Pancreas (tissue), 10 donors: Measurements from ENCODE around the gene SCN11A. TPM values are rescaled to one million over a fixed set of nuclear protein-coding genes. Genes with fewer than 3 reads are reported as not detected.

Experiments
- ATAC-seq, 4 donors: fragments of 200-7000 bp; cut with Tn5 transposase; one replicate each; pipeline versions ENCODE4 v1.8.0 to v1.9.1; 2020; ENCODE audit warnings: mild to moderate bottlenecking in 4 of 4, moderate library complexity in 4 of 4
- DNase-seq, 6 donors: peaks; one replicate each; pipeline ENCODE4 v3.0.0-alpha.2; 2020
- FAIRE-seq: peaks from 2 replicates; lab custom pipeline; 2012; peaks lifted over from hg19 to GRCh38; lab: Jason Lieb, UNC
- H3K27ac ChIP-seq, 4 donors: fragments of 200-600 bp; sonication (generic); 1 replicate in 3 of 4; 2 replicates in 1 of 4; pipeline versions ENCODE4 v1.5.0 to v1.8.0; 2020
- H3K27me3 ChIP-seq, 4 donors: fragments of 200-600 bp; one replicate each; pipeline ENCODE4 v1.8.0; 2021
- H3K36me3 ChIP-seq, 3 donors: fragments of 200-600 bp; sonication (generic) in 1 of 3; one replicate each; pipeline versions ENCODE4 v1.5.0 to v1.8.0; 2020 to 2021
- H3K4me1 ChIP-seq, 3 donors: fragments of 200-600 bp; one replicate each; pipeline ENCODE4 v1.8.0; 2021
- H3K4me3 ChIP-seq, 4 donors: fragments of 200-600 bp; sonication (generic) in 2 of 4; one replicate each; pipeline versions ENCODE4 v1.5.0 to v1.8.0; 2020 to 2021
- H3K9me3 ChIP-seq, 4 donors: fragments of 200-600 bp; one replicate each; pipeline ENCODE4 v1.8.0; 2021
- WGBS, 2 donors: extraction: QIAGEN DNeasy Blood & Tissue Kit; methylation state at CpG; one replicate each; pipeline ENCODE4 v1.1.7; 2013; 5-methylcytosine and 5-hydroxymethylcytosine counted together
- intact Hi-C, 3 donors: fragments of 100-400 bp; cut with DNase I; formaldehyde crosslinking; loops; one replicate each; pipeline versions ENCODE4 v1.11.1 to v1.14.2; 2022
- polyA plus RNA-seq, 2 donors: library from polyadenylated mRNA; stranded (reverse); fragments of 200-250 nt; gene quantifications; one replicate each; pipeline ENCODE4 v1.2.3, GENCODE V29; 2013
- total RNA-seq, 6 donors: library from RNA; stranded (reverse); fragmentation: NEBNext Ultra II Directional in 4 of 6; extraction: Animal tissue kit (Norgen Biotek cat#: 25700) in 4 of 6; gene quantifications; one replicate each; pipeline versions ENCODE4 v1.2.1 to v1.2.4, GENCODE V29; 2021 to 2023
- TF ChIP-seq, protein P1 (sequence below), 4 donors: fragments of 200-600 bp; sonication (generic) in 3 of 4; IDR thresholded peaks; one replicate each; pipeline versions ENCODE4 v1.5.0 to v1.8.0; 2021; ENCODE audit warnings: antibody characterized with exemption in 4 of 4
- donor health status: healthy with polysubstance abuse.
- donor health status: DM: no; HTN: no; CAD: no; lungs with moderate emphysema.
- donor health status: DM: no; HTN: no; CAD: no.
- donor health status: control.
- donor health status: control.
- donor health status: Bipolar disorder and iron deficiency.
- donor health status: DM: yes; HTN: yes; CAD: no.
- donor health status: DM: no; HTN: no; CAD: no.
- donor health status: DM: no; HTN: no; CAD: no.
- donor health status: DM: yes; HTN: yes; CAD: no.

The SCN11A gene
- total and polyA plus RNA-seq, 8 donors = 0.03 to 0.16 (median 0.04) TPM; not detected in 1

DNA sequence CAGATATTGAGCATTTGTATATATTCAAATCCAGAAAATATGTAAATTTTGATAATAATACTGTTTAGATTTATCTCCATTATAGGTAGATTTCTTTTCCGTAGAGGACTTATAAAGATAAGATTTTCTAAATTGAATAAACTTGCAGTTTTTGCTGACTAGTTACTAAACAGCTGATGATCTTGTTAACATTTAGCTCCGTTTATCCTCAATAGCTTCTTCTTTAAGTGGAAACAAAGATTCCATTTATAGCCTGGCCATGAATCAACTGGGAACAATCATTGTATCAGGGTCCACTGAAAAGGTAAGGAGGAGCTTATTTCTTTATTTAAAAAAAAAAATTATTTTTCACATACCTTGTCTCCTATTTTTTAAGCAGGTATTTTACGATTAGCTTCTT is 16.8 kb upstream of the SCN11A start:
- peaks cover 0 to 24% (median 9%) of the 10 kb centered on the region in 3 donors for H3K36me3 ChIP-seq
- intact Hi-C loops = no loop called here
- H3K4me3 ChIP-seq = no peak overlapping the region
- whole genome bisulfite sequencing, 2 donors = 82 to 86% methylated on average over 3 of the region's 3 CpGs
- ATAC-seq = no peak
- FAIRE-seq = no peak
- H3K27ac ChIP-seq = no peak overlapping the region
- no peaks in the 10 kb centered on the region for H3K4me1 ChIP-seq
- no peaks in the 10 kb centered on the region for H3K27me3 ChIP-seq
- no peaks in the 10 kb centered on the region for H3K9me3 ChIP-seq
- TF ChIP-seq, protein P1, sequence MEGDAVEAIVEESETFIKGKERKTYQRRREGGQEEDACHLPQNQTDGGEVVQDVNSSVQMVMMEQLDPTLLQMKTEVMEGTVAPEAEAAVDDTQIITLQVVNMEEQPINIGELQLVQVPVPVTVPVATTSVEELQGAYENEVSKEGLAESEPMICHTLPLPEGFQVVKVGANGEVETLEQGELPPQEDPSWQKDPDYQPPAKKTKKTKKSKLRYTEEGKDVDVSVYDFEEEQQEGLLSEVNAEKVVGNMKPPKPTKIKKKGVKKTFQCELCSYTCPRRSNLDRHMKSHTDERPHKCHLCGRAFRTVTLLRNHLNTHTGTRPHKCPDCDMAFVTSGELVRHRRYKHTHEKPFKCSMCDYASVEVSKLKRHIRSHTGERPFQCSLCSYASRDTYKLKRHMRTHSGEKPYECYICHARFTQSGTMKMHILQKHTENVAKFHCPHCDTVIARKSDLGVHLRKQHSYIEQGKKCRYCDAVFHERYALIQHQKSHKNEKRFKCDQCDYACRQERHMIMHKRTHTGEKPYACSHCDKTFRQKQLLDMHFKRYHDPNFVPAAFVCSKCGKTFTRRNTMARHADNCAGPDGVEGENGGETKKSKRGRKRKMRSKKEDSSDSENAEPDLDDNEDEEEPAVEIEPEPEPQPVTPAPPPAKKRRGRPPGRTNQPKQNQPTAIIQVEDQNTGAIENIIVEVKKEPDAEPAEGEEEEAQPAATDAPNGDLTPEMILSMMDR (IDR thresholded peaks at IDR 0.05) = no peak
- no peak for DNase-seq

DNA sequence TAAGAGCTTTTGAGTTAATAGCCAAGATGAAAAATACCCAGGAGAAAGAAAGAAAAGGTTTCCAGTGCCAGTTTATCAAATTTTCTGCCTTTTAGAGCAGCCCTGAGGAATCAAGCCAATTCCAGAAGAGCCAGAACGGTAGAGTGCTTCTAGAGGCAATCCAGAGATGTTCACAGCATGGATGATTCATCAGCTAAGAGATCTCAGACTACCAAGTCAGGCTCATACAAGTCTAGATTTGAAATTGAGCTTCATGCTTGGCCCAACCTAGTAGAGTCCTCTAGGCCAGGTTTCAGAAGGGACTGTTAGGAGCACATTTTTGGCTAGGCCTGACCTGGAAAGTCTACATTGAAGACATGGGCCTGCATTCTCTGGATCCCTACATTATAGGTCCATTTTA is 15.5 kb upstream of the SCN11A start:
- TF ChIP-seq, protein P1 (IDR thresholded peaks at IDR 0.05) = no peak
- no peak overlapping the region for H3K4me3 ChIP-seq
- 63 to 67% methylated on average over 1 of the region's 1 CpG for WGBS, 2 donors
- ATAC-seq (no peak), DNase-seq (no peak), FAIRE-seq (no peak)
- no peaks in the 10 kb centered on the region for H3K9me3 ChIP-seq
- no peaks in the 10 kb centered on the region for H3K27me3 ChIP-seq
- no peak overlapping the region for H3K27ac ChIP-seq
- intact Hi-C loops = no loop called here
- H3K4me1 ChIP-seq = no peaks in the 10 kb centered on the region
- H3K36me3 ChIP-seq = peaks cover 0 to 24% (median 9%) of the 10 kb centered on the region in 3 donors

DNA sequence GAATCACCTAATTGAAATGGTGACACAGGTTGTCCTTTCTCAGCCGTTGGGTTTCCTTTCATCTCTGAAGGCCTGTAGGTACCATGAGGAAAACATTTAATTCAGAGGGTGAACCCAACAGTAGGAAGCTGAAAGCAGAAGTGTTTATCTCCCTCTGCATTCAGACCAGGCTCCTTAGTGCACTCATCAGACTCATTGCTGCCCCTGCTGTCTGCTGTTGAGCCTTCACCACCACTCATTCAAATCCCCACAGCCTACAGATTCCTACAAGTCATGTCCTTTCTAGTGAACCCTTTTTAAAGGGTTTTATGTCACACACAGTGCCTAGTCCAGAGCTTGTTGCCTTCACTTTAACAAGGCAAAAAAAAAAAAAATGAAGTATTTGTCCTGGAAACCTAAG is 13.5 kb upstream of the SCN11A start:
- ATAC-seq = peak in 3 of 4 donors; percentile 53 to 73 (median 66)
- no peaks in the 10 kb centered on the region for H3K27me3 ChIP-seq
- WGBS, 2 donors = 19 to 38% methylated on average over 1 of the region's 1 CpG
- TF ChIP-seq, protein P1 (IDR thresholded peaks at IDR 0.05) = no peak
- H3K4me3 ChIP-seq = no peak overlapping the region
- no peaks in the 10 kb centered on the region for H3K9me3 ChIP-seq
- FAIRE-seq = no peak
- no peaks in the 10 kb centered on the region for H3K4me1 ChIP-seq
- intact Hi-C loops = no loop called here
- DNase-seq = no peak
- H3K36me3 ChIP-seq = peaks cover 0 to 21% (median 9%) of the 10 kb centered on the region in 3 donors
- H3K27ac ChIP-seq = no peak overlapping the region

DNA sequence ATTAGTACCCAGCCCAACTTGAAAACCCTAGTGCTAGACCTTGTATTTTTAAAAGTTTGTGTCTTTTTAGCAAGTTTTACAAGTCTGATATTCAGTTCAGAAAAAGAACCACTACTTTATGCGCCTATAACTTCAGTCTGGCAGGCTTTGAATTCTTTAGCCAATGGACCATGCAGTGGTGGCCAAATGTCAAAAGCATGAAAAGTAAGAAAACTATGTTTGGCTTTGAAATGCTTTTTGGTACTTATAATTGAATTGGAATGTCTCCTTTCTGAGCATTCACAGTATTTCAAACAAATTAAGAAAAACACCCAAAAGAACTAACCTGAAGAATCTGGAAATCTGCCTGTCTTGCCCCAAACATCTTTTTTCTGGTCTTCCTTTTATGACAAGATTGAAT is 12.9 kb upstream of the SCN11A start:
- no peak for FAIRE-seq
- Histone ChIP-seq H3K4me1 (no peaks in the 10 kb centered on the region), H3K27ac (no peak overlapping the region), H3K36me3 (peaks cover 0 to 16% (median 7%) of the 10 kb centered on the region in 3 donors), H3K4me3 (no peak overlapping the region), H3K9me3 (no peaks in the 10 kb centered on the region), H3K27me3 (no peaks in the 10 kb centered on the region)
- TF ChIP-seq, protein P1 (IDR thresholded peaks at IDR 0.05) = no peak
- no peak for ATAC-seq
- whole genome bisulfite sequencing, 2 donors = 97 to 100% methylated on average over 1 of the region's 1 CpG
- intact Hi-C loops = no loop called here
- no peak for DNase-seq

DNA sequence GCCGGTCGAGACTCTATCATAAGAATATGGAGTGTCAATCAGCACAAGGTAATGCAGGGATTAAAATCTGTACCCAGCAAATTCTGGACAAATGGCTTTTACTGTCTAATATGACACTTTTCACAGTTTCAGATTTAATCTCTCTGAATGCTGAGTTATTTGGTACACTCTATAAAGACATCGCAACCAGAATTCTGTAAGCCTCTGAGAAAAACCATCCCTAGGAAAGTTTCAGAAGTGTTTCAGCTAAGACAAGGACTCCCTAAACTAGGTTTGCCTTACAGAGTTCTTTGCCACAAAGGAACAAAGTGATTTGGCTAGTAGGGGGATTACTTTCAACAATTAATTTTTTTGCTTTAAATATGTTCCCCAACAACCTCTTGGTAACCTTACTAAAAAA is 11.4 kb upstream of the SCN11A start:
- DNase-seq (no peak), FAIRE-seq (no peak), ATAC-seq (no peak)
- 91 to 95% methylated on average over 3 of the region's 3 CpGs for WGBS, 2 donors
- Histone ChIP-seq H3K9me3 (no peaks in the 10 kb centered on the region), H3K27me3 (no peaks in the 10 kb centered on the region), H3K4me3 (no peak overlapping the region), H3K4me1 (no peaks in the 10 kb centered on the region), H3K27ac (no peak overlapping the region), H3K36me3 (peaks cover 0 to 3% (median 0%) of the 10 kb centered on the region in 3 donors)
- TF ChIP-seq, protein P1 (IDR thresholded peaks at IDR 0.05) = no peak
- intact Hi-C loops = no loop called here
